Osteocyte (in vitro differentiated cells): ENCODE measurements around the gene STAC3. TPM values are rescaled to one million over a fixed set of nuclear protein-coding genes. Genes with fewer than 3 reads are reported as not detected.

Experiments
- DNase-seq: peaks from one replicate; pipeline ENCODE4 v3.0.0; 2021; ENCODE audit warnings: mixed read lengths; ENCODE audit not compliant: unreplicated experiment; ENCODE audit errors: extremely low spot score
- H3K27ac Mint-ChIP-seq: one replicate; pipeline ENCODE4 v1.8.0; 2021; ENCODE audit warnings: mild to moderate bottlenecking, mixed read lengths; ENCODE audit not compliant: unreplicated experiment
- H3K27me3 Mint-ChIP-seq: one replicate; pipeline ENCODE4 v1.8.0; 2021; ENCODE audit warnings: mixed read lengths; ENCODE audit not compliant: unreplicated experiment
- H3K36me3 Mint-ChIP-seq: one replicate; pipeline ENCODE4 v1.8.0; 2021; ENCODE audit warnings: mixed read lengths; ENCODE audit not compliant: unreplicated experiment
- H3K4me1 Mint-ChIP-seq: one replicate; pipeline ENCODE4 v1.8.0; 2021; ENCODE audit warnings: mixed read lengths; ENCODE audit not compliant: unreplicated experiment
- H3K4me3 Mint-ChIP-seq: one replicate; pipeline ENCODE4 v1.8.0; 2021; ENCODE audit warnings: mild to moderate bottlenecking, moderate library complexity, mixed read lengths; ENCODE audit not compliant: unreplicated experiment
- H3K9me3 Mint-ChIP-seq: one replicate; pipeline ENCODE4 v1.8.0; 2021; ENCODE audit warnings: mixed read lengths; ENCODE audit not compliant: unreplicated experiment
- CTCF ChIP-seq: fragments of 200-600 bp; sonication (generic); IDR thresholded peaks from 2 replicates; pipeline ENCODE4 v1.5.0; 2021; ENCODE audit warnings: antibody characterized with exemption, mild to moderate bottlenecking, moderate library complexity
- total RNA-seq: library from RNA; stranded (reverse); gene quantifications from 2 replicates; pipeline ENCODE4 v1.2.1, GENCODE V29; 2021

STAC3 gene
- total RNA-seq, 1 donor from 2014 or later = 2.4 TPM

- Mint-ChIP-seq H3K27ac (no peak overlapping the region), H3K27me3 (no peaks in the 10 kb centered on the region), H3K4me3 (no peak overlapping the region), H3K9me3 (no peaks in the 10 kb centered on the region), H3K4me1 (no peaks in the 10 kb centered on the region), H3K36me3 (peaks cover 53% of the 10 kb centered on the region)
- no peak for DNase-seq
- TF ChIP-seq CTCF = no peak
These were observed 47.8 kb downstream of the STAC3 start for GRCh38 chr12:57203201-57203600.

- TF ChIP-seq CTCF = no peak
- Mint-ChIP-seq H3K27ac (no peak overlapping the region), H3K36me3 (peaks cover 59% of the 10 kb centered on the region), H3K4me3 (no peak overlapping the region), H3K9me3 (no peaks in the 10 kb centered on the region), H3K4me1 (no peaks in the 10 kb centered on the region), H3K27me3 (no peaks in the 10 kb centered on the region)
- DNase-seq = no peak
These were observed 48.7 kb downstream of the STAC3 start for GRCh38 chr12:57202321-57202720.

- no peak overlapping the region for H3K4me3 Mint-ChIP-seq
- no peaks in the 10 kb centered on the region for H3K9me3 Mint-ChIP-seq
- H3K4me1 Mint-ChIP-seq = no peaks in the 10 kb centered on the region
- no peak for DNase-seq
- peaks cover 62% of the 10 kb centered on the region for H3K36me3 Mint-ChIP-seq
- no peak for TF ChIP-seq CTCF
- H3K27me3 Mint-ChIP-seq = no peaks in the 10 kb centered on the region
- no peak overlapping the region for H3K27ac Mint-ChIP-seq
These were observed 49.4 kb downstream of the STAC3 start for GRCh38 chr12:57201631-57202030.

GRCh38 chr12:57201219-57201618 lies 49.8 kb downstream of the STAC3 start:
- no peaks in the 10 kb centered on the region for H3K9me3 Mint-ChIP-seq
- no peaks in the 10 kb centered on the region for H3K27me3 Mint-ChIP-seq
- H3K27ac Mint-ChIP-seq = no peak overlapping the region
- TF ChIP-seq CTCF = no peak
- peaks cover 64% of the 10 kb centered on the region for H3K36me3 Mint-ChIP-seq
- H3K4me1 Mint-ChIP-seq = no peaks in the 10 kb centered on the region
- DNase-seq = no peak
- H3K4me3 Mint-ChIP-seq = no peak overlapping the region

- H3K9me3 Mint-ChIP-seq = no peaks in the 10 kb centered on the region
- peaks cover 63% of the 10 kb centered on the region for H3K36me3 Mint-ChIP-seq
- no peak overlapping the region for H3K4me3 Mint-ChIP-seq
- no peak for TF ChIP-seq CTCF
- no peaks in the 10 kb centered on the region for H3K4me1 Mint-ChIP-seq
- DNase-seq = no peak
- H3K27ac Mint-ChIP-seq = no peak overlapping the region
- H3K27me3 Mint-ChIP-seq = no peaks in the 10 kb centered on the region
These were observed 50.5 kb downstream of the STAC3 start for GRCh38 chr12:57200497-57200896.
